NK-92 (cell line): ENCODE results near the gene DPH5.
"Not testable (repeated sequence)": the region's sequence is repeated elsewhere in the genome, so short reads cannot be mapped to it uniquely, and the experiment has no call there.

Experiments
- DNase-seq: peaks from one replicate; lab custom pipeline; 2025; ENCODE audit not compliant: unreplicated experiment; lab: John Stamatoyannopoulos, UW

DPH5 gene, protein sequence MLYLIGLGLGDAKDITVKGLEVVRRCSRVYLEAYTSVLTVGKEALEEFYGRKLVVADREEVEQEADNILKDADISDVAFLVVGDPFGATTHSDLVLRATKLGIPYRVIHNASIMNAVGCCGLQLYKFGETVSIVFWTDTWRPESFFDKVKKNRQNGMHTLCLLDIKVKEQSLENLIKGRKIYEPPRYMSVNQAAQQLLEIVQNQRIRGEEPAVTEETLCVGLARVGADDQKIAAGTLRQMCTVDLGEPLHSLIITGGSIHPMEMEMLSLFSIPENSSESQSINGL

GRCh38 chr1:101025657-101026429, at the start of gene DPH5:
TSS of gene DPH5 (minus strand) at chr1:101025784. CDS start at chr1:101025443, 341 bp downstream.
- DNase-seq, result peak; percentile 24

DNA sequence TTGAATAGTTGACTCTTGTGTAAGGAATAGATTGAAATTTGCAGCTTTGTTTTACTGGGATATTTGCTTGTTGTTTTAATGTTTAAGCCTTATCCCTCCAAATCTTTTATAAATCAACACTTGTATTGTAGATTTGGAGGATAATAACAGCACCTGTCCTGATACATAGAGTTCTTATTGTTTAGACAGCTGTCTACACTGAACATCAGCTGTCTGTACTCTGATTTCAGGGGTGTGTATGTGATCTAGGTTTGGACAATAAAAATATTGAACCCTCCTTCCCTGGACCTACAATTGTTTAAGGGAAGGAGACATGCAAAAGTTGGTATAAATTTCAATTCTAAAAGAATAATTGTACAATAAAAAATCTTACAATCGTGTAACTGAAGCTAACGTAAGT, 48.3 kb upstream of the DPH5 start:
- no peak for DNase-seq

GRCh38 chr1:101071470-101071891, 45.9 kb upstream of the DPH5 start:
- DNase-seq, result no peak

- no peak for DNase-seq
These were observed 43.6 kb upstream of the DPH5 start for GRCh38 chr1:101069158-101069557.

DNA sequence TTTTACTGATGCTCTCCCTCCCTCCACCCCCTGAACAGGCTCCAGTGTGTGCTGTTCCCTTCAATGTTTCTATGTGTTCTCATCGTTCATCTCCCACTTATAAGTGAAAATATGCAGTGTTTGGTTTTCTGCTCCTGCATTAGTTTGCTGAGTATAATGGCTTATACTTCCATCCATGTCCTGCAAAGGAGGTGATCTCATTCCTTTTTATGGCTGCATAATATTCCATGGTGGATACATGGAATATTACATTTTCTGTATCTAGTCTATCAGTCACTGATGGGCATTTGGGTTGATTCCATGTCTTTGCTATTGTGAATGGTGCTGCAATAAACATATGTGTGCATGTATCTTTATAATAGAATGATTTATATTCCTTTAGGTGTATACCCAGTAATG, 41.4 kb upstream of the DPH5 start:
- not testable (repeated sequence) for DNase-seq

GRCh38 chr1:101066260-101066936, 40.8 kb upstream of the DPH5 start:
- no peak for DNase-seq

DNA sequence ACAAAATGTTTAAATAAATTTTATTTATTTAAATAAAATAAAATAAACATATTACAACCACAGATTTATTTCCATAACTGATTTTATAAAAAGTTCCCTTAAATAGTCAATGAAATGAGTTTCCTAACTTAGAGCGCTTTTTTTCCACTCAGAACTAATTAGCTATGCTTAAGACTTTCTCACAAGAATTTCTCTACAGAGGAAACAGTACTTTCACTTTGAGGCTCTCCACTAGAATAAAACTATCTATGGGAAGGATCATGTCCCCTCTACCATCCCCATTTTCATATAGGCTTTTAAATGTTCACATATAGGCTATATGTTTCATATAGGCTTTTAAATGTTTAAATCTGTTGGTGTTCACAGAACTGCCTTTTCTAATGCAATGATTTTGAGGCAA, 40.0 kb upstream of the DPH5 start:
- DNase-seq, result no peak

GRCh38 chr1:101064697-101065096, 39.1 kb upstream of the DPH5 start:
- no peak for DNase-seq

DNA sequence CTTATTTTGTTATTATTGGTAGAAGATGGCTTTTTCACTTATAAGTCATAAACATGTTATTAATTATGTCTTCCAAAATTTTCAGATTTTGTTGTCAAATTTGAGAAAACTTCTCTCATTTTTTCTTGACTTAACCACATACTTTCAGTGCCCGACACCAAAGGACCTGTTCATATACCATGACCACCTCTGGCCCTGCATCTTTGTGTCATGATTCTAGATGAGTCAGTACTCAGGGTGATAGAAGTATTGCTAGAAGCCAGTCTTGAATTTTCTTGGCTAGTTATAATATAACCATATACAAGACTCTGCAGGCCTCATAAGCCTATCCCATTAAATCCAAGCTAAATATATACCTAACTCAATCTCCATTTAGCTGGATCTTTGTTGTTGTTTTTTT, 35.4 kb upstream of the DPH5 start:
- no peak for DNase-seq

DNA sequence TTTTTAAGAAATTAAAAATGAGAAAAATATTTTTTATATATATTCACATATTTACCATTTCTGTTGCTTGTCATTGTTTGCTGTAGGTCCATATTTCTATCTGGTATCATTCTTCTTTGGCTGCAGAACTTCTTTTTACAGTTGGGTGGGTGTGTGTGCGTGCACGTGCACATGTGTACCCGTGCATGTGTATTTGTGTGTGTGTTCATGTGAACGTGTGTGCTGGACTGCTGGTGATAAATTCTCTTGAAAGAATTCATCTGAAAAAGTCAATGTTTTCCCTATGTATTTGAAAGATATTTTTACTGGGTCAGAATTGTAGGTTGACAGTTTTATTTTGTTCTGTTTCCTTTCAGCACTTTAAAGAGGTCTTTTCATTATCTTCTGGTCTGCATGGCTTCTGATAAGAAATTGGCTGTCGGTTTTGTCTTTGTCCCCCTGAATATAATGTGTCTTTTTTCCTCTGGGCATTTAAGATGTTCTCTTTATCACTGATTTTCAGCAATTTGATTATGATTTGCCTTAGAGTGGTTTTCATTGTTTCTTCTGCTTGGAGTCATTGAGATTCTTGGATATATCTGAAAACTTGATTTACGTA, 34.5 kb upstream of the DPH5 start:
- DNase-seq, result no peak

- no peak for DNase-seq
These were observed 30.0 kb upstream of the DPH5 start for GRCh38 chr1:101055623-101056022.

GRCh38 chr1:101051688-101052638, 26.4 kb upstream of the DPH5 start:
- DNase-seq, result no peak

GRCh38 chr1:101050869-101051268, 25.3 kb upstream of the DPH5 start:
- no peak for DNase-seq

GRCh38 chr1:101044749-101045148, 19.2 kb upstream of the DPH5 start:
- DNase-seq, result no peak

GRCh38 chr1:101044259-101044658, 18.7 kb upstream of the DPH5 start:
- no peak for DNase-seq

DNA sequence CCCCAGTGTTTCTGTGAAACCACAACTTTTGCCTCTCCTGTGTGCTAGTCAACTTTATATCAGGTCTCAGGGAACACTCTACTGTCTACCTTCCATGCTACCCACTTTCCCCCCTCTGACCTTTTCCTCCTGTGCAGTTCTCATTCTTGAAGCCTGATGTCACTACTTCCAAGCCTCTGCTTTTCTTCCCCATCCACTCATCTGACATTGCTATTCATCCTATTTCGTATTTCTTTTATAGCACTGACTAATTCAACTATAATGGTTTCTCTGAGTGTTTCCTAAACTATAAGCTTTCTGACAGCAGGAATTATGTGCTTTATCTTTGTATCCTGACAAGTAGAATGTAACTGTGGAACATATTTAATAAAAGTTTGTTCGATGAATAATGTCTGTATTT, 18.2 kb upstream of the DPH5 start:
- DNase-seq, result no peak

DNA sequence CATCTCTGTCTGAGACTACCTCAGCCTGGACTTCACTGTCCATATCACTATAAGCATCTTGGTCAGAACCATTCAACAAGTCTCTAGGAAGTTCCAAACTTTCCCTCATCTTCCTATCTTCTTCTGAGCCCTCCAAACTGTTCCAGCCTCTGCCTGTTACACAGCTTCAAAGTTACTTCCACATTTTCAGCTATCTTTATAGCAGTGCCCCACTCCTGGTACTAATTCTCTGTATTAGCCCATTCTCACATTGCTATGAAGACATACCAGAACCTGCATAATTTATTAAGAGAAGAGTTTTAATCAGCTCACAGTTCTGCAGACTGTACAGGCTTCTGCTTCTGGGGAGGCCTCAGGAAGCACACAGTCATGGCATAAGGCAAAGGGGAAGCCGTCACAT, 15.7 kb upstream of the DPH5 start:
- no peak for DNase-seq

DNA sequence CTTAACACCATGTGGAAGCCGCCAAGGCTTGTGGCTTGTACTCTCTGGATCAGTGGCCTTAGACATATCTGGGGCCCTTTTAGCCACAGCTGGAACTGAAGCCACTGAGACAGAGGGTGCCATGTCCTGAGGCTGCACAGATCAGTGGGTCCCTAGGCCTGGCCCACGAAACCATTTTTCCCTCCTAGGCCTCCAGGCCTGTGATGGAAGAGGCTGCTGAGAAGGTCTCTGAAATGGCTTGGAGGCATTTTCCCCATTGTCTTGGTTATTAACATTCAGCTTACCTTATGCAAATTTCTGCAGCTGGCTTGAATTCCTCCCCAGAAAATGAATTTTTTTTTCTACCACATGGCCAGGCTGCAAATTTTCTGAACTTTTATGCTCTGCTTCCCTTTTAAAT, 15.1 kb upstream of the DPH5 start:
- no peak for DNase-seq

DNA sequence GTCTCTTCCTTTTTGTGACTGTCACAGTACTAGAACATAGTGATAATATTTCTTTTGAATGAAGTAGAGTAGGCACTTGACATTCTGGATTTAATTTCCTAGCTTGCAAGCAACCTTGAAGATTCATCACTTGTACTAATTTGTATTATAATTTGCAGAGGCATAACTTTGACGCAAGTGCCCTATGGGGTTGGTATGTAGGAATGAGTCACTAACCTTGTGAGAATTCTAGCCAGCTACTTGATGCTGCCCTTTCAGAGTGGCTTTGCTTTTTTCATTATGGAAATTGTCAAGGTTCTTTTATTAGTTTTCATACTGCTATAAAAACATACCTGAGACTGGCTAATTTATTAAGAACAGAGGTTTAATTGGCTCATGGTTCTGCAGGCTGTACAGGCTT, 13.7 kb upstream of the DPH5 start:
- DNase-seq, result no peak

GRCh38 chr1:101037316-101037715, 11.7 kb upstream of the DPH5 start:
- no peak for DNase-seq

DNA sequence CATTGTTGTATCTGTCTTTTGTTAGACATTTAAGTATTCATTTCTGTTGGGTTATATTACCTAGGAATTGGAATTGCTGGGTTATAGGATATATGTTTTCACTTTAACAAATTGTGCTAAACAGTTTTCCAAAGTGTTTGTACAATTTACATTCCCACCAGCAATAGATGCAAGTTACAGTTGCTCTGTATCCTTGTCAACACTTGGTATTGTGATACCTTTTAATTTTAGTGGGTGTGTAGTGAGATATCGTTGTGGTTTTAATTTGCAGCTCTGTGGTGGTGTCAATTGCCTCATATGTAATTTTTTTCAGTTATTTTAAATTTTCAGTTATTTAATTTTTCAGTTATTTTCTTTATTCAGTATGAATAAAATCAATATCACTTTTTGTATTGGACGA, 7.4 kb upstream of the DPH5 start:
- no peak for DNase-seq
